Measurements from ENCODE around the gene CBFA2T2. TPM values are rescaled to one million over a fixed set of nuclear protein-coding genes. Genes with fewer than 3 reads are reported as not detected.
"Not testable (repeated sequence)": the region's sequence is repeated elsewhere in the genome, so short reads cannot be mapped to it uniquely, and the experiment has no call there.

The CBFA2T2 gene
- total and polyA plus RNA-seq, 5 experiments from 2014 or later: 11.9 to 33.8 (median 17.9) TPM

- not testable (repeated sequence) for H3K4me1 Mint-ChIP-seq, H3K27ac Mint-ChIP-seq, H3K36me3 Mint-ChIP-seq, H3K9me3 Mint-ChIP-seq, H3K4me3 Mint-ChIP-seq, H3K27me3 Mint-ChIP-seq
- POLR2A ChIA-PET: interaction anchor here (0.7 to 0.9 kb wide), 2 partner anchors 199 to 210 kb away, joined by 4 to 5 read pairs; partner anchors contain the start of gene ACTL10
- peak; percentile 86 to 95 for ATAC-seq
- DNase-seq: peak; percentile 56 to 86 (median 76)
Observed at GRCh38 chr20:33456916-33457642, 32.8 kb upstream of the CBFA2T2 start.

DNA sequence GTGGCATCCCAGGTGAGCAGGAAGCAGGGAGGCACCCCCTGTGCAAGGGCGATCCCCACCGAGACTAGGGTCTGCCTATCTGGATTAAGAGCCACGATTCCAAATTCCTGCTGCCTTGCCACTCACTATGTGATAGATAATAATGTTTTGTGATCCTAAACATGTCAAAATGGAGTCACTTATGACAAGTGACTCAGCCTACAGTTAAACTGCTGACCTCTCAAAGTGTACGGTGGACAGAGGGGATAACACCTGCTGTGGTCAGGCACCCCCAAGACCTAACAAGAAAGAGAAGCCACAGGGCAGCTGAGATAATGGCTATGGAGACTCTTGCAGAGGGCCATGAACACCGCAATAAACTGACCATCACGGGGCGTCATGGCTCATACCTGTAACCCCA lies 30.3 kb upstream of the CBFA2T2 start:
- ATAC-seq (no peak), DNase-seq (no peak)
- no peaks in the 10 kb centered on the region for H3K27me3 Mint-ChIP-seq
- H3K27ac Mint-ChIP-seq: peak overlapping the region in 2 of 10 donors; percentile 9 to 50
- H3K36me3 Mint-ChIP-seq: no peaks in the 10 kb centered on the region
- POLR2A ChIA-PET: interaction anchor here (1.4 kb wide), 1 partner anchor 208 kb away, joined by 7 read pairs; the partner anchor contains the start of gene ACTL10
- H3K4me3 Mint-ChIP-seq: no peak overlapping the region
- peaks cover 0 to 2% (median under 1%) of the 10 kb centered on the region in 4 donors for H3K4me1 Mint-ChIP-seq
- H3K9me3 Mint-ChIP-seq: no peaks in the 10 kb centered on the region

DNA sequence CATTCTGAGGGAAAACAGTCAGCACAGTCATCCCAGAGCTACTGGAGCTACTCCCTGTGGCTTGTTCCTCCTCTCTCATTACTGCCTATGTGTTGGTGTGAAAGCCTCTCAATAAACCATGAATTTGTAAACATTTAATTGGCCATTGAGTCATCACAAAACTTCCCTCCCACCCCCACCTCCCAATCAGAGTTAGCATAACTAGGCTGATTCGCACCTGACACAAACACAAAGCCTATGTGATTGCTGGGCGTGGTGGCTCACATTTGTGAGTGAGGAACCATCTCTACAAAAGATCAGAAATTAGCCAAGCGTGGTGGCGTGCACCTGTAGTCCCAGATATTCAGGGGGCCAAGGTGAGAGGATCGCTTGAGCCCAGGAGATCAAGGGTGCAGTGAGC lies 29.2 kb upstream of the CBFA2T2 start:
- DNase-seq: no peak
- no peak overlapping the region for H3K27ac Mint-ChIP-seq
- H3K9me3 Mint-ChIP-seq: no peaks in the 10 kb centered on the region
- POLR2A ChIA-PET: interaction anchor here (0.9 to 1.4 kb wide), 2 partner anchors 204 to 207 kb away, joined by 4 to 7 read pairs; partner anchors contain the start of gene ACTL10
- H3K27me3 Mint-ChIP-seq: no peaks in the 10 kb centered on the region
- ATAC-seq: no peak
- no peak overlapping the region for H3K4me3 Mint-ChIP-seq
- peaks cover 0 to 8% (median 2%) of the 10 kb centered on the region in 4 donors for H3K4me1 Mint-ChIP-seq
- no peaks in the 10 kb centered on the region for H3K36me3 Mint-ChIP-seq

- POLR2A ChIA-PET: interaction anchor here (0.7 kb wide), 1 partner anchor 215 kb away, joined by 3 read pairs; no protein-coding TSS in a partner anchor
- Mint-ChIP-seq H3K4me1 (peaks cover 0 to 15% (median 2%) of the 10 kb centered on the region in 4 donors), H3K36me3 (no peaks in the 10 kb centered on the region), H3K27me3 (no peaks in the 10 kb centered on the region), H3K9me3 (no peaks in the 10 kb centered on the region), H3K27ac (peak overlapping the region in 3 of 10 donors; percentile 14 to 60 (median 53)), H3K4me3 (peak overlapping the region in 1 of 10 donors; percentile 24)
- DNase-seq: no peak
- no peak for ATAC-seq
Observed at GRCh38 chr20:33463332-33464101, 26.4 kb upstream of the CBFA2T2 start.

- peaks cover 0 to 15% (median 2%) of the 10 kb centered on the region in 4 donors for H3K4me1 Mint-ChIP-seq
- DNase-seq, ATAC-seq, H3K36me3 Mint-ChIP-seq, POLR2A ChIA-PET, H3K9me3 Mint-ChIP-seq, H3K4me3 Mint-ChIP-seq, H3K27me3 Mint-ChIP-seq, H3K27ac Mint-ChIP-seq: not testable (repeated sequence)
Observed at GRCh38 chr20:33464759-33465158, 25.1 kb upstream of the CBFA2T2 start.

GRCh38 chr20:33465481-33466302 lies 24.2 kb upstream of the CBFA2T2 start:
- Mint-ChIP-seq H3K27ac (no peak overlapping the region), H3K27me3 (no peaks in the 10 kb centered on the region), H3K36me3 (no peaks in the 10 kb centered on the region), H3K4me3 (no peak overlapping the region), H3K4me1 (peaks cover 0 to 15% (median 2%) of the 10 kb centered on the region in 4 donors), H3K9me3 (no peaks in the 10 kb centered on the region)
- POLR2A ChIA-PET: no interaction called here
- DNase-seq (no peak), ATAC-seq (no peak)

DNA sequence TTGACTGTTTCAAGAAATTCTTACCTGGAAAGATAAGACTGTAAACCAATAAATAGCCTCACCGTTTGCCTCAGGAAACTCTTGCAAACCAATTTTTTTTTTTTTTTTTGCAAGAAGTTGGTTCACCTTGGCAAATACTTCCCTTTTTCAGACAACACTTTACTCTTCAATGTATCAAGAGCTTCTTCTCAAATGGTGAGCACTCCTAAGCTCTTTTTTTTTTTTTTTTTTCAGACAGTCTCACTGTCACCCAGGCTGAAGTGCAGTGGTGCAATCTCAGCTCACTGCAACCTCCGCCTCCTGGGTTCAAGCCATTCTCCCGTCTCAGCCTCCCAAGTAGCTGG lies 23.6 kb upstream of the CBFA2T2 start:
- POLR2A ChIA-PET: interaction anchor here (0.7 kb wide), 1 partner anchor 990 kb away, joined by 4 read pairs; no protein-coding TSS in a partner anchor
- no peak for DNase-seq
- H3K4me1 Mint-ChIP-seq: peaks cover 0 to 15% (median 2%) of the 10 kb centered on the region in 4 donors
- H3K4me3 Mint-ChIP-seq: no peak overlapping the region
- no peak for ATAC-seq
- H3K9me3 Mint-ChIP-seq: no peaks in the 10 kb centered on the region
- no peak overlapping the region for H3K27ac Mint-ChIP-seq
- no peaks in the 10 kb centered on the region for H3K27me3 Mint-ChIP-seq
- H3K36me3 Mint-ChIP-seq: no peaks in the 10 kb centered on the region

DNA sequence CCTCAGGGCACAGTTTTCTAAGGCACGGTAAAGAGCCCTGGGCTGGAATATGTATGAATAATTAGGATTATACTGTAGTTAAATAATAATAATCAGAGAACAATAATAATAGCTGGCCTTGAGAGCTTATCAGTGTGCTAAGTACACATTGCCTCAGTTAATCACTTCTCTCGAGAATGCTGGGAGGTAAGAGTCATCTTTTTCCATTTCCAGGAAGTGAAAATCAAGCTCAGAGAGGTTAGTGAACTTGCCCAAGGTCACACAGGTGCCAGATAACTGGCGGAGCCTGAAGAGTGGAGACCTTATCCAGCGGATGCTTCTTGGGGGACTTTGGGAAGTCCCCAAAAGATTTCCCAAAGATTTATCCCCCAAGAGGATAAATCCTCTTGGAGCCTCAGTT lies 19.4 kb upstream of the CBFA2T2 start:
- ATAC-seq: no peak

DNA sequence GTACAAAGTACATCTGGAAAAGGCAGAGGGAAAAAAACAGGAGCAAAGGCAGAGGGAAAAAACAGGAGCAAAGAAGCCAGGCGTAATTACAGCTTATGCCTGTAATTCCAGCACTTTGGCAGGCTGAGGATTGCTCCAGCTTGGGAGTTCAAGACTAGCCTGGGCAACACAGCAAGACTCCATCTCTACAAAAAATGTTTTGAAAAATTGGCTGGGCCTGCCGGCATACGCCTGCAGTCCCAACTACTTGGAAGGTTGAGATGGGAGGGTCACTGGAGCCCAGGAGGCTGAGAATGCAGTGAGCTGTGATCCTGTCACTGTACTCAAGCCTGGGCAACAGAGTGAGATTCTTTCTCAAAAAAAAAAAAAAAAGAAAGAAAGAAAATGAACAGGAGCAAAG lies 19.0 kb upstream of the CBFA2T2 start:
- Mint-ChIP-seq H3K27me3 (no peaks in the 10 kb centered on the region), H3K36me3 (no peaks in the 10 kb centered on the region), H3K27ac (no peak overlapping the region), H3K9me3 (no peaks in the 10 kb centered on the region), H3K4me1 (peaks cover 0 to 5% (median 0%) of the 10 kb centered on the region in 4 donors), H3K4me3 (no peak overlapping the region)
- no peak for ATAC-seq
- POLR2A ChIA-PET: interaction anchor here (1.8 kb wide), 1 partner anchor 19 kb away, joined by 7 read pairs; the partner anchor contains the start of gene CBFA2T2
- DNase-seq: no peak

More for the DNA sequence above, 19.4 kb upstream of the CBFA2T2 start:
- Mint-ChIP-seq H3K9me3 (no peaks in the 10 kb centered on the region), H3K27me3 (no peaks in the 10 kb centered on the region), H3K4me3 (no peak overlapping the region), H3K4me1 (peaks cover 0 to 8% (median 0%) of the 10 kb centered on the region in 4 donors), H3K27ac (no peak overlapping the region), H3K36me3 (no peaks in the 10 kb centered on the region)
- POLR2A ChIA-PET: interaction anchor here (1.8 kb wide), 1 partner anchor 19 kb away, joined by 7 read pairs; the partner anchor contains the start of gene CBFA2T2
- DNase-seq: no peak

DNA sequence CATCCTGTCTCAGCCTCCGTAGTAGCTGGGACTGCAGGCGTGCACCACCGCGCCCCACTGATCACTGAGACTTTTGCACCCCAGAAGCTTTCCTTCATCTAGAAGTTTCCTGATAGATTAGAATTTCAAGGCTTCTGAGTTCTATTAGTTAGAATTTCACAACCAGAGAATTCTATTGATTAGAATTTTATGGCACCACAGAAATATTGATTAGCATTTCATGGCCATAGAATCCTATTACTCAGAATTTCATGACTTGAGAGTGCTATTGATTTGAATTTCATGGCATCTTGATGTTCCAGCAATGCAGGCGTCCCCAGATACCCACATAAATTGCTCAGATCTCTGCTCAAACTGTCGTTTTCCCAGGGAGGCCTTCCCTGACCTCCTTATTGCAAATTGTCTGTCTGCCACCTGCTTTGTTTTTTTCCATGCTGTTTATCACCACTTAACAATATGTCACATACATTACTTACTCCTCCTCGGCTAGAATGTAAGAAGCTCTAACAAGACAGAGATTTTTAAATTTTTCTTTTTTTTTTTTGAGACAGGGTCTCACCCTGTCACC lies 16.9 kb upstream of the CBFA2T2 start:
- POLR2A ChIA-PET: interaction anchor here (0.6 to 0.7 kb wide), 2 partner anchors 44 to 105 kb away, joined by 3 read pairs; no protein-coding TSS in a partner anchor
- Mint-ChIP-seq H3K4me1 (peaks cover 0 to under 1% (median 0%) of the 10 kb centered on the region in 4 donors), H3K4me3 (no peak overlapping the region), H3K36me3 (no peaks in the 10 kb centered on the region), H3K9me3 (no peaks in the 10 kb centered on the region), H3K27ac (no peak overlapping the region), H3K27me3 (no peaks in the 10 kb centered on the region)
- no peak for DNase-seq
- ATAC-seq: no peak

GRCh38 chr20:33474097-33474873 lies 15.6 kb upstream of the CBFA2T2 start:
- Mint-ChIP-seq H3K4me1 (peaks cover 0 to 4% (median 0%) of the 10 kb centered on the region in 4 donors), H3K27me3 (no peaks in the 10 kb centered on the region), H3K4me3 (no peak overlapping the region), H3K9me3 (no peaks in the 10 kb centered on the region), H3K36me3 (no peaks in the 10 kb centered on the region), H3K27ac (peak overlapping the region in 1 of 10 donors; percentile 43)
- POLR2A ChIA-PET: no interaction called here
- DNase-seq (no peak), ATAC-seq (no peak)

Measured in naive thymus-derived CD8-positive, alpha-beta T cell (primary cell).